Spinal cord (tissue), 10 donors: Measurements from ENCODE around the gene CACNB2. TPM values are rescaled to one million over a fixed set of nuclear protein-coding genes. Genes with fewer than 3 reads are reported as not detected.

Experiments used
- DNase-seq, 6 donors: peaks; one replicate each; pipeline versions ENCODE4 v3.0.0 to v3.0.0-alpha.2; 2013 to 2015; ENCODE audit warnings: low spot score in 6 of 6, low read depth in 4 of 6
- H3K27ac ChIP-seq: one replicate; pipeline ENCODE4 v1.5.1; 2013; ENCODE audit warnings: low read depth, low read length, control low read depth
- H3K27me3 ChIP-seq: one replicate; pipeline ENCODE4 v1.6.1; 2013; ENCODE audit warnings: low read length; ENCODE audit not compliant: control insufficient read depth, insufficient read depth
- H3K36me3 ChIP-seq: one replicate; pipeline ENCODE4 v1.6.1; 2013; ENCODE audit warnings: low read length; ENCODE audit not compliant: control insufficient read depth, insufficient read depth
- H3K4me1 ChIP-seq: one replicate; pipeline ENCODE4 v1.6.1; 2013; ENCODE audit warnings: low read length; ENCODE audit not compliant: control insufficient read depth, insufficient read depth
- H3K4me3 ChIP-seq: one replicate; pipeline ENCODE4 v1.5.1; 2013; ENCODE audit warnings: low read depth, low read length, control low read depth
- H3K9me3 ChIP-seq: one replicate; pipeline ENCODE4 v1.6.1; 2013; ENCODE audit warnings: low read length; ENCODE audit not compliant: control insufficient read depth, insufficient read depth
- WGBS: methylation state at CpG from one replicate; pipeline ENCODE4 v1.1.5; 2013; ENCODE audit warnings: missing lambda C conversion rate; ENCODE audit not compliant: insufficient coverage; 5-methylcytosine and 5-hydroxymethylcytosine counted together
- polyA plus RNA-seq, 2 donors: library from polyadenylated mRNA; unstranded; fragments of 120-200 nt; gene quantifications; one replicate each; pipeline ENCODE4 v1.2.1, GENCODE V29; 2013; ENCODE audit not compliant: insufficient read length in 2 of 2
- total RNA-seq, 2 donors: library from RNA; depleted of rRNA in 1 of 2; stranded (reverse); fragments of 120-200 nt in 1 of 2; fragments of >200 nt in 1 of 2; gene quantifications; one replicate each; pipeline versions ENCODE4 v1.2.3 to v1.2.4, GENCODE V29; 2013 to 2014
- donor health status: healthy.

The CACNB2 gene
- total and polyA plus RNA-seq, 4 donors = 18.4 to 32.7 (median 24.9) TPM

DNA sequence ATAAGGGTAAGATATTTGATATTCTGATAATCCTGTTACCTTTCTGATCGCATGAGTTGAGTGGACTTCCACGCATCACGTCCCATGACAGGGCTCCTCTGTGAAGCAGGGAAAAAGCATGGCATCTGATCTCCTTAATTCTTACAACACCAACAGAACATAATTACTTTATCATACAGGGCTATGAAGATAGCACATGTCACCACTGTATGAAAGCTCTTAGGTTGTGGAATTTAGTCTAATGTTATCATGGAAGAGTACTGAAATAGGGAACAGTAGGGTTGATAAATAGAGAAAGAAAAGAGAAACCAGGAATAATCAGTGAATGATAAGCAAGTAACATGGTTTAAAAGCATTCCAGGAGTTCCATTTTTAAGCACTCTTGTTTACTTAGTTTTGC, 212.0 kb downstream of the CACNB2 start:
- no peak for DNase-seq
- H3K36me3 ChIP-seq = no peaks in the 10 kb centered on the region
- no peak overlapping the region for H3K27ac ChIP-seq
- no peaks in the 10 kb centered on the region for H3K27me3 ChIP-seq
- no peaks in the 10 kb centered on the region for H3K9me3 ChIP-seq
- WGBS = no CpG with 5 or more reads among the region's 3 CpGs
- H3K4me3 ChIP-seq = no peak overlapping the region
- peaks cover 3% of the 10 kb centered on the region for H3K4me1 ChIP-seq

DNA sequence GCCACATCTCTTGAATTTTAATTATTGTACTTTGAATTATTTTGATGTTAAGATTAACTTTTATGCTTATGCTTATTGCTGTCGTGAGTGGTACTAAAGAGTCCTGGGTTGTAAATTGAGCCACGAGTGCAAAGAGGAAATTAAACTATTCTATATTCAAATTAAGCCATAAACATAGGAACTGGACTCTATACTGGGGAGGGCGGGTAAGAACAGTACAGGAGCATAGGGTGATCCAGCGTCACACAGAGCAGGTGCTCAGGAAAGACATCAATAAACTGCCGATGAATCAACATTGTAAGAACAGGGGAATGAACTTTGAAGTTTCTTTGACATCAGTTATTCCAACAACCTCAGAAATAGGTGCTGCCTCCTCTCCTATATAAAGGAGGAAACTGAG, 219.6 kb downstream of the CACNB2 start:
- Histone ChIP-seq H3K27me3 (no peaks in the 10 kb centered on the region), H3K9me3 (no peaks in the 10 kb centered on the region), H3K36me3 (no peaks in the 10 kb centered on the region), H3K4me1 (no peaks in the 10 kb centered on the region), H3K4me3 (no peak overlapping the region), H3K27ac (no peak overlapping the region)
- no peak for DNase-seq
- no CpG with 5 or more reads among the region's 5 CpGs for WGBS

DNA sequence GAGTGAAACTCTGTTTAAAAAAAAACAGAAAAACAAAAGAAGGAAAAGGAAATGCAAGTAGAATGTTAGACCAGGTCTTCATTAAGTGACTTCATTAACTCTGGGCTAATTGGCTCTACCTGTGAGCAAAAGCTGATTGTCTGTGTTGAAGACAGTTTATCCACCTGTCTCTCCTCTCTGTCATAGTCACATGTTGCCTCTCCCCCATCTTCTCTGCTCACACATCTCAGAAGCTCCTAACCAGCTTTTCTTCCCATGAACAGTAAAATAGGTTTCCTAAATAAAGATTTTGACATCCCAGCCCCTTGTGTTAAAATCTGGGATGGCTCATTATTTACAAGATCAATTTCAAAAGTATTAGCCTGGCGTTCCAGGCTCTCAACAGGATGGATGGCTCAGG, 222.7 kb downstream of the CACNB2 start:
- no peaks in the 10 kb centered on the region for H3K36me3 ChIP-seq
- no peak for DNase-seq
- 88% methylated on average over 1 of the region's 1 CpG for WGBS
- no peak overlapping the region for H3K4me3 ChIP-seq
- no peaks in the 10 kb centered on the region for H3K27me3 ChIP-seq
- H3K4me1 ChIP-seq = no peaks in the 10 kb centered on the region
- no peaks in the 10 kb centered on the region for H3K9me3 ChIP-seq
- no peak overlapping the region for H3K27ac ChIP-seq

DNA sequence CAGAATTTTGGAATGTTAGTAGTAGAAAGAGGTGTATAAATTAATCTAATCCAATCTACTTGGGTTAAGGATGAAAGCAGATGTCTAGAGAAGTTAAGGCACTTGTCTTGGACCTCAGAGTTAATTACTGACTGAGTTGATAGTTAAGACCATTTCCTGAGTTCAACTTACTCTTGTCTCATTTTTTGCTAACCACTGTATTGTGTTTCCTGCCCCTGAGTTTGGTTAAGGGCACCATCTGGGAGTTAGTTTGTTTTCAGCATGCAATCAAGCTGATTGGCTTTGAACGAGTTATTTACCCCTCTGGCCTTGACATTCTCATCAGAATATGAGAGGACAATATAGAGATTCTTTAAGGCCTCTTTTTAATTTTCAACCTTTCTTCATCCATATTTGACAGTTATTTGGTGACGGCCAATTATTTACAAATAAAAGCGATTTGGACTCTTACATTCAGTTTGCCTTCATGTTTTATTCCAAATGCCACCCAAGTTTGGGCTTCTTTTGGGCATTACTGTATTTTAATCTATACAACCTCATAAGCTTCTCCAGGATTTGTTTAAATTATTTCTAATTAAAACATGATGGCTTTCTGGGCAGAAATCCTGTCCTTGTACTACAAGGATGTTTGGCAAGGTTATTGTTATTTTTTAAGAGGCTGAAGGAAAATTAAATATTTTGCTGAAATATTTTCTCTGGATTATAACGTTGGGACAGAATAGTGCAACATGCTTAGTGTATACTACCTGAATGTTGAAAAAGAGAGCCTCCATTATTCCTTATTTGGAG, 225.0 kb downstream of the CACNB2 start:
- WGBS = 100% methylated on average over 2 of the region's 4 CpGs
- H3K36me3 ChIP-seq = no peaks in the 10 kb centered on the region
- no peaks in the 10 kb centered on the region for H3K4me1 ChIP-seq
- no peaks in the 10 kb centered on the region for H3K27me3 ChIP-seq
- no peaks in the 10 kb centered on the region for H3K9me3 ChIP-seq
- no peak overlapping the region for H3K27ac ChIP-seq
- no peak overlapping the region for H3K4me3 ChIP-seq
- no peak for DNase-seq

DNA sequence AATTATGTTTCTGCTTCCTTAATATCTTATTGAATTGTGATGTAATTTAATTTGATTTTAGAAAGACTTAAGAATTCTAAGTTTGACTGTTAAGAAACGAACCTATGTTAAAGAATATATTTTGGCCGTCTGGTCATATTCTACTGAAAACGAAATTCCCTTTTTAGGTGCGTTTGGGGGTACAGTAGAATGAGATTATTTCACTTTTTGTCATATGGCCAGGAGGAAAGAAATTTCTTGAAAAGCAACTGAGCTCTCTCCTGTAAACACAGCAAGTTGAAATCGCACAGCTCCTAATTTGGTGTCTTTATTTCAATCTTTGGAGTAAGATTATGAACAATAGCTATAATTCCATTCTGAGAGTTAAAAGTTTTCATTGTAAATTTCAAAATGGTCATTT, 227.6 kb downstream of the CACNB2 start:
- no peaks in the 10 kb centered on the region for H3K9me3 ChIP-seq
- no CpG with 5 or more reads among the region's 5 CpGs for WGBS
- no peaks in the 10 kb centered on the region for H3K27me3 ChIP-seq
- no peak overlapping the region for H3K4me3 ChIP-seq
- DNase-seq = no peak
- no peak overlapping the region for H3K27ac ChIP-seq
- no peaks in the 10 kb centered on the region for H3K36me3 ChIP-seq
- no peaks in the 10 kb centered on the region for H3K4me1 ChIP-seq

DNA sequence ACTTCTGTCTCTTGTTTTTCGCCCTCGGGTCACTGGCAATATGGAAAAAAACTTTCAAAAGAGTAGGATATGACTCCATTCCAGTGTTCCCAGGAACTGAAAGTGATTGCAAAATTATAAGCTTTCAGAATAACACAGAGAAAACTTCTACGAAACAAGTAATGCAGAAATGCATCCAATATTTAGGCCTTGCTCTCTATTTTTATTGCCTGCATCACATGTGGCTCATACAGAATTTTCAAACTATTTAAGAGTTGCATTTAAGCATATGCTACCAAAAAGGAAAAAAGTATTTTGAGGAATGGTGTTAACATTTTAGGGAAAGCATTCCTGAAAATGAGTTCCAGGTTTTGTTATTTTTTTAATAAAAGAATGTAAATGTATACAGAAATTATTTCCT, 228.0 kb downstream of the CACNB2 start:
- Histone ChIP-seq H3K27me3 (no peaks in the 10 kb centered on the region), H3K4me1 (no peaks in the 10 kb centered on the region), H3K27ac (no peak overlapping the region), H3K9me3 (no peaks in the 10 kb centered on the region), H3K36me3 (no peaks in the 10 kb centered on the region), H3K4me3 (no peak overlapping the region)
- no peak for DNase-seq
- WGBS = 80% methylated on average over 1 of the region's 3 CpGs

DNA sequence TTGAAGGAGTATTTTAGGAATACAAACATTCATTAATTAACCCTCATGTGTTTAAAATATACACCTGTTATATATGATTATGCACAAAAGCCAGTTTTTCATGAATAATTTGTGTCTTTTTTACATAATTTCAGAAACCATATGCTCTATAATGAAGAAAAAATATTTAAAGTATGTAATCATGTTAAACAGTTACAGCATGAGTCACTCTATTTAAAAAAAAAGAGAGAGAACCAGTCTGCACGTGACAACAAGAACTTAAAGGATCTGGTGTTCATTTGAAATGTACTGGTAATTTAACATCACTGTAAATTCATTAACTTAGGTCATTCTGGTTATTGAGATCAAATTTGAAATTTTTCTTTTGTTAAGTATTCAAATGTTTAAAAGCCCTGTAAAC, 228.5 kb downstream of the CACNB2 start:
- Histone ChIP-seq H3K4me3 (no peak overlapping the region), H3K9me3 (no peaks in the 10 kb centered on the region), H3K36me3 (no peaks in the 10 kb centered on the region), H3K4me1 (no peaks in the 10 kb centered on the region), H3K27me3 (no peaks in the 10 kb centered on the region), H3K27ac (no peak overlapping the region)
- no peak for DNase-seq
- no CpG with 5 or more reads among the region's 1 CpG for WGBS

DNA sequence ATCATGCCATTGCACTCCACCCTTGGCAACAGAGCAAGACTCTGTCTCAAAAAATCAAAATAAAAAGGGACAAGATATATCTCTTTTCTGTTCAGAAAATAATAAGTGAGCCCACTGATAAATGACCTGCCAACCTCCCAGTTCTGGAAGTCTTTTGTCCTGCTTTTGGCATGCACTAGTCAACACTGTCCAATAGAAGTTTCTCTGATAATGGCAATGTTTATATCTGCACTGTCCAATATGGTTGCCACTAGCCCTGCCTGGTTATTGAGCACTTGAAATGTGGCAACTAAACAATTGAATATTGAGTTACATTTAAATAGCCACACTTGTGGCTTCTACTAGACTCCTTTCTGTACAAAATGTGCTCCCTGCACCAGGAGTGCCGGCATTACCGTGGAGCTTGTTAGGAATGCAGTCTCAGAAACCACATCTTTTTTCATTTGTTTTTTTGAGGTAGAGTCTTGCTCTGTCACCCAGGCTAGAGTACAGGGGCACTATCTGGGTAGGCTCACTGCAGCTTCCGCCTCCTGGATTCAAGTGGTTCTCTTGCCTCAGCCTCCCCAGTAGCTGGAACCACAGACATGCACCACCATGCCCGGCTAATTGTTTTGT, 229.7 kb downstream of the CACNB2 start:
- no peaks in the 10 kb centered on the region for H3K4me1 ChIP-seq
- H3K27me3 ChIP-seq = no peaks in the 10 kb centered on the region
- no peak overlapping the region for H3K27ac ChIP-seq
- WGBS = no CpG with 5 or more reads among the region's 4 CpGs
- no peak for DNase-seq
- no peaks in the 10 kb centered on the region for H3K9me3 ChIP-seq
- no peaks in the 10 kb centered on the region for H3K36me3 ChIP-seq
- no peak overlapping the region for H3K4me3 ChIP-seq

DNA sequence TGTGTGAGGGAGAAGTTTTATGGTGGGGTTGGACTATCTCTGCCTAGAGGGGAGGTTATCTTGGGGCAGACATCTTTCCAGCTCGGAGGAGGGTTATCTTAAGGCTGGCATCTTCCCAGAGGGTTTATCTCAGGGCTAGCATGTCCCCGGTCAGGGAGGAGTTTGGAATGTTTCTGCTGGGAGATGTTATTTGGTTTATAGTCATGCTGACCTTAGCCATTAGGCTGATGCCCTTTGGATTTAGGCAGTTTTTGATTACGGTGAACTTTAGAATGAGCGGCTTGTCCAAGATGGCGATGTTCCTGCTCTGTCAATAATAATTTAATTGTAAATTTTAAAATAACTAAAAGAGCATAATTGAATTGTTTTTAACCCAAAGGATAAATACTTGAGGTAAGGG, 236.4 kb downstream of the CACNB2 start:
- H3K9me3 ChIP-seq = no peaks in the 10 kb centered on the region
- H3K27me3 ChIP-seq = no peaks in the 10 kb centered on the region
- WGBS = 31% methylated on average over 2 of the region's 5 CpGs
- H3K27ac ChIP-seq = no peak overlapping the region
- no peaks in the 10 kb centered on the region for H3K4me1 ChIP-seq
- no peaks in the 10 kb centered on the region for H3K36me3 ChIP-seq
- no peak overlapping the region for H3K4me3 ChIP-seq
- DNase-seq = no peak

DNA sequence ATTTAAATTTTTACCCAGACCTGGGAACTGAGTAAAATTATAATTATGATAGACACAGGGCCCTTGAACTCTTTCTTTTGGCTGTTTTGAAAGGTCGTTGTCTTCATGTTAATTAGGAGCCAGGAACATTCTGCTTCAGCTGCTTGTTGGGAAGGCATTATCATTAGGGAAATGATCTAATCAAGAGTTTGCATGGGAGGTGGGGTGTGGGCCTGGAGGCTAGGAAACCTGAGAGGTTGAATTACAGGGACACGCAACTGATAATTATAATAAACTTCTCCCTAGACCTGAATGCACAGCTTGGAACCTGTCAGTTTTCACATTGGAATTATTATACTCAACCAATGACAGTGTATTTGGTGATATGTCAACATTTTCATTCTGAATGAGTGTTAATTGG, 237.7 kb downstream of the CACNB2 start:
- Histone ChIP-seq H3K9me3 (no peaks in the 10 kb centered on the region), H3K4me1 (no peaks in the 10 kb centered on the region), H3K27ac (no peak overlapping the region), H3K27me3 (no peaks in the 10 kb centered on the region), H3K36me3 (no peaks in the 10 kb centered on the region), H3K4me3 (no peak overlapping the region)
- peak in 1 of 6 donors; percentile 36 for DNase-seq
- WGBS = 63% methylated on average over 1 of the region's 2 CpGs
